ENCODE data around the gene FARP1. TPM values are rescaled to one million over a fixed set of nuclear protein-coding genes. Genes with fewer than 3 reads are reported as not detected.

FARP1 gene
- polyA plus RNA-seq, 10 donors, result 67.7 to 94.0 (median 73.8) TPM

DNA sequence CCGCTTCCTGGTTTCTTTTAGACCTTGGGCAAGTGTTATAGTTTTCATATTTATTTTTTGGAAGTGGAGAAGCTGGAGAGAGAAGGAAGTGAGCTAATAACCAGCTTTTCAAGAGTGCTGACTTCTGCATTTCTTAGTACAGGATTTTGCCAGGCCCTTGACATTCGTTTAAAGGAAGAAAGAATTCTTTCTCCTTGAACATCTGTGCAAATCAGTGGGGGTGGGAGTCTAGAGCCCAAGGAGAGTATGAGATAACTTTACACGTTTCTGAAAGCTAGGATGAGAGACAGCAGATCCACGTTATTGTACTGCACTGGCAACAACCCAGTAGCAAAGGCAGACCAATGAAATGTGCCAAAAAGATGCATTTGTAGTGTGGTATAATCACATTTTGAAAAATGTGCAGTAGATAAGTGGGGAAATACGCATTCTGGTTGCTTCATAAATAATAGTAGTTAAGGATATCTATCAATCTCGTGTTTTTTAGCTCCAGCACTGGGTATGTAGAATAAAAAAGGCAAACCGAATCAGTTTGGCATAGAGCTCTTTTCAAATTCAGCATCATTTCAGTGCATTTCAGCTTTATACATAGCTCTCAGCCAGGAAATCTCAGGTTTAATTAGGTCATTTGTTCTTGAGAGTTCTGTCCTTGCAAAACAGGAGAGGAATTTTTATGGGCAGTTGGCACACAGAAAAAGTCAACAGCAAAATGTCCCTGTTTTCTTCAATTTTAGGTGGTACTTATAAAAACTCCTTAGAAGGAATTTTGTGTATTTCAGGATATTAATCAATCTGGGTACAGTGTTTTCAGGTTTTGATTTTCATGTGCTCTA is 29.9 kb downstream of the FARP1 start:
- DNase-seq, result peak in 1 of 3 donors; percentile 69

DNA sequence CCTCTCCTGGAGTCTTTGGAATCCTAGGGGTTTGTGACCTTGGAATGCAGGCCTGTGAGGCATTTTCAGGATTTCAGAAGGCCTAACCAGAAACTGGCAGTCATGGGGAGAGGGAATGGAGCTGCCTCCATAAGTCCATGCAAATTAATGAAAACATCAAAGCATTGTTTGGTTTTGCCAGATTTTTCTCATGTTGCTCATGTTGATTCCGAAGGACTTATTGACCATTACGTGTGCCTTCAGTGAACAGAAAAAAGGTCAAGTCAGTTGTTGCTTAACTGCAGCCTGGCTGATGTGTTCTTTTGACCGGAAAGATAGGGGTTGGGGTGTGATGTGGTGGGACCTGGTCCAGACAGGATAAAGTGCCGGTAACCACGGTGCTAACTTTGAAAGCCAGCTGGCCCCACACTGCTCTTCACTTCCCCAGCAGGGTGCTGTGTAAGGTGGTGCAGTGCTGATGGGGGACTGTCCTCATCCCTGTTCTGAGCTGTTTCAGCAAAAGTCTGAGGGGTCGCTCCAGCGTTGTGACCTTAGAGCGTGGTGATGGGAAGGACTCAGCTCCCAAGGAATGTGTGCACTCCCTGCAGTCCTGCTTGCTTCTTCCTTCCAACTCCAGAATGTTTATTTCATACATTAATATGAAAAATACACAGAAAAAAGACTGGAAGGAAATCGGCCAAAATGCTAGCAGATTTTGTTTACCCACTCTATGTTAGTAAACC is 30.7 kb downstream of the FARP1 start:
- peak in 2 of 3 donors; percentile 61 to 67 for DNase-seq

DNA sequence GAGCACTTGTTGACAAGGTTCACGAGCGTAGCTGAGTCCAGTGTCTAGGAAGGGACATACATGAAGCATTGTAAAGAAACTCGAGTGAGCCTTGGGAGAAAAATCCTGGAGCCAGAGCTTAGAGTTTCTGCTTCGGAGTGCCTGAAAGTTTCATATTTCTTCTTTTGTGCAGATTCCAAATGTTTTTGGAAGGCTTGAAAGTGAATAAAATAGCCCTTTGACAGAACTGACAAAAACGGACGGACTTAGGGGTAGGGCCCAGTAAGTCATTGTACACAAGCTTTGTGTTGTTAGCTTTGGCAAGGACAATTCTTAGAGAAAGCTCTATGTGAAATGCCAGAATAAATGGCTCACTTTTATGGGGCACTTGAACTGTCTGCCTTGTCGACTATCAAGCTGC is 31.4 kb downstream of the FARP1 start:
- no peak for DNase-seq

DNA sequence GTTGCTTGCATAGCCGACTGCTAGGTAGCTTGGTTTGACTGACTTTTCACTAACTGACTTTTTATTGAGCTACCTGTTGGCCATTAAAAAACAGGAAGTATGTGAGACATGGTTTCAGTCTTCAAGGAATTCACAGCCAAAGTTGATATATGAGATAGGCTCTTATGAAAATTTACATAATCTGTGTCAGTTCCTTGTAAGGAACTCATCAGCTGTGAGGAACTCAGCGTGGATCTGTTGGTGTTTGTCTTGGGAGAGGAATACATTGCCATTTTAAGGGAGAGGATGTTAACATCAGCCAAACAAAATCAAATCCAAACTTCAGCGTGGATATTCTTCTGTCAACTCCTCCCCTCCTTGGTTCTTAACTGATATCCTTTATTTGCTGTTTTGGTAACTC is 32.1 kb downstream of the FARP1 start:
- DNase-seq, result no peak

DNA sequence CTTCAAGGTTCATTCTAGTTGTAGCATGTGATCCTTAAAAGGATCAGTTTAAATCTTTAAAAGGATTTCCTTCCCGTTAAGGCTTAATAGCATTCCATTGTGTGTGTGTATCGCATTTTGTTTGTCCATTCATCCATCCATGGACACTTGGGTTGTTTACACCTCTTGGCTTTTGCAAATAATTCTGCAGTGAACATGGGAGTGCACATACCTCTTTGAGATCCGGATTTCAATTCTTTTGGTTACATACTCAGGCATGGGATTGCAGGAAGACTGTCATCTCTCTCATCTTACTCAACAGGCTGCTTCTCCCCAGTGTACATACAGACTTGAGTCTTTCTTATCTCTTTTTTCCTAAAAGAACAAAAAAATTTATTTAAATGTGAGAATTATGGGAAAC is 32.9 kb downstream of the FARP1 start:
- DNase-seq, result no peak

DNA sequence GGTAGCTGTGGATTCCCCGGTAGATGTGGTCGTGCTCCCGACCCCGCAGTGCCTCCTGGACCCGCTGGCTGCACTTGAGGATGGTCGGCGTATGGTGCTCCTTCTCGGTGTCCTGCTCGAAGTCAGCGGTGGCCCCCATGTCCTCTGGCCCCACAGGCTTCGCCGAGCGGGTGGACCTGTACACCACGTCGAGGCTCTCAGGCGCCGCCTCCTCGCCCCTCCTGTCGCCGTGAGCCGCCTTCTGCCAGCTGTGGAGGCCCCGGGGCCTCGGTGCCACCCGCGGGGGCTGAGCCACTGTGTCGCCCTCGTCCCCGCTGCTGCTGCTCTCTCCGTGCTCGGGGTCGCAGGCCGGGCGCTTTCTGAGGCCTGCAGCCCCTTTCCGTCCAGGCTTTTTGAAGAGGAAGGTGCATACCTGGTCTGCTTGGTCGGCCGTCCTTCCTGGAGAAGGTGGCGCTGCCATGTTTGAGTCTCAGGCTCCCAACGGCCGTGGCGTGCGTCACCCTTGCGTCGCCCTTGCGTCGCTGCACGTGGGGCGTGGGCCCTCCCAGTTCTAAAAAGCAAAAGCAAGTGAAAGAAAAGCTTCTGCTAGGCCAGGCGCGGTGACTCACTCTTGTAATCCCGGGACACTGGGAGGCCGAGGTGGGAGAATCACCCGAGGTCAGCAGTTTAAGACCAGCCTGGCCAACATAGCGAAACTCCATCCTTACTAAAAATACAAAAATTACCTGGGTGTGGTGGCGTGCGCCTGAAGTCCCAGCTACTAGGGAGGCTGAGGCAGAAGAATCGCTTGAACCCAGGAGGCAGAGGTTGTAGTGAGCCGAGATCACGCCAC is 34.1 kb downstream of the FARP1 start, which contains the start of gene RNF113B:
Gene RNF113B (minus strand): TSS at position 493 of the 832 bp plus-strand sequence. CDS start 33 bp downstream, at position 460.
- DNase-seq, result no peak

DNA sequence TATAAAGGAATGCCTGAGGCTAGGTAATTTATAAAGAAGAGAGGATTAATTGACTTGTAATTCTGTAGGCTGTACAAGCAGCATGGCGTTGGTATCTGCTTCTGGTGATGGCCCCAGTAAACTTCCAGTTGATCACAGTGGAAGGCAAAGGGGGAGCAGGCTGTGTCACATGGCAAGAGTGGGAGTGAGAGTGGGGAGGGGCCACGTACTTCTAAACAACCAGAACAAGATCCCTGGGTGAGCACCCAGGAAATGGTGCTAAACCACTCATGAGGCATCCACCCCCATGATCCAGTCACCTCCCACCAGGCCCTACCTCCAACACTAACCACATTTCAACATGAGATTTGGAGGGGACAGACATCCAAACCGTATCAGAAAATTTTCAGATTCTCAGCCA is 37.2 kb downstream of the FARP1 start:
- DNase-seq, result no peak

DNA sequence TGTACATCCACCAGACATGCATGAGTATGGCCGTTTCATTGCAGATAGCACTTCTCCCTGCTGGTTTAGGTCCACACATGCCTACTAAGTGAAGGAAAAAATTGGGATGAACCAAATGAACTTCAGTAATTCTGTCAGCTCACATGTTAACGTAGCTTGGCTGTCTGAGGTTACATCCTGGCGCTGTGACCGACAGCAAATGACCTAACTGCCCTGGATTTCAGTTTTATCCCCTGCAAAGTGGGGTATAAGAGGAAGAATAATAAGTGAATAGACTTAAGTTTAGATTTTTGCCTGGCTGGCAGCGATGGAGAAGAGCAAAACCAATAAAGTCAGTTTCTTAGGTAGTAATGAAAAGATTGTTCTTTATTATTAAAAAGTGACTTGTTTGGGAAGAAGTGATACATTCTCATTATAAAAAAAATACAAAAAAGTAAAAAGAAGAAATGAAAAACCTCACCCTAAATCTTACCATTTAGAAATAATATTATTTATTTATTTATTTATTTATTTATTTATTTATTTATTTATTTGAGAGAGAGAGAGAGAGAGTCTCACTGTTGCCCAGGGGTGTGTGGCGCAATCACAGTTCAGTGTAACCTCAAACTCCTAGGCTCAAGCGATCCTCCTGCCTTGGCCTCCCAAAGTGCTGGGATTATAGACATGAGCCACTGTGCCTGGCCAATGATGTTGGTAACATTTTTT is 38.4 kb downstream of the FARP1 start:
- no peak for DNase-seq

DNA sequence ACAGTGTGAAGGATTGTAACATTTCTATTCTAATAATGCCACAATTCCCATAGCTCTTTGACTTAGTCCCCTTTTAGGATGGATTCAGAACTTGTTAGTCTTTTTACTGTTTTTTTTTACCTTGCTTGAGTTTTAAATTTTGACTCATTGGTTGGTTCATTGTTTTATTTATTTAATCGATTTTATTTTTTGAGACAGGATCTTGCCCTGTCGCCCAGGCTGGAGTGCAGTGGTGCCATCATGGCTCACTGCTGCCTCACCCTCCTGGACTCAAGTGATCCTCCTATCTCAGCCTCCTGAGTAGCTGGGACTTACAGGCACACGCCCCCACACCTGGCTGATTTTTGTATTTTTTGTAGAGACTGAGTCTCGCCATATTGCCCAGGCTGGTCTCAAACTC is 39.3 kb downstream of the FARP1 start:
- no peak for DNase-seq

DNA sequence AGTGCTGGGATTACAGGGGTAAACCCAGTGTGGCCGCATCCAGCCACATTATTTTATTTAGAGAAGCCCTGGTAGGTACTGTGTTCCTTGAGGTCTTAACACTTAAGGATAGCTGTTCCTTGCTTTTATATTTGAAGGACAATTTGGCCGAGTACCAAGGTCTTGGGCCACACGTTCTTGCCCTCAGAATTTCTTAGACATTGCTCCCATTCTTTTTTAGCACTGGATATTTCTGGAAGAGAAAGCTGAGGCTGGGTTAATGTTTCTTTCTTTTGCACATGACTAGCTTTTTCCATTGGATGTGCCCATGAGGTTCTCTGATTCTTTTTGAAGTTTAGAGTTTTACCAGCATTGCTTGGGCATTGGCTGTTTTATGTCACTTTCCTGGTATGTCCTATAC is 39.7 kb downstream of the FARP1 start:
- no peak for DNase-seq

DNA sequence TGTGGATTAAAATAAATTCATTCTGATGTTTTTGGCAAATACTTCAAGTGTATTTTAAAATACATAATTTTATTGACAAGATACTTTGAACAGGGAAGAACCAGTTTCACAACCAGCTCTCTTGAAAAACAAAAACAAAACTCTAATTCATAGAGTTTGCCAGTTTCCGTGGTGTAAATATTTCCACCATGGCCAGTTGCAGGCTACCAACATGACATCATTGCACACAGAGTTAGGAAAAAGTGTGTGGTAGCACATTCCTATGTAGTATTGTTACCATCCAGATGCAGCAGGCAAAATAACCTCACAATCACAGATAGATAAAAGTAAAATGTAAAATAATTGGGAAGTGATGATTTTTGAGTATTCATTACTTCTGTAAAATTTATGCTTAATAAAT is 41.9 kb downstream of the FARP1 start:
- DNase-seq, result no peak

DNA sequence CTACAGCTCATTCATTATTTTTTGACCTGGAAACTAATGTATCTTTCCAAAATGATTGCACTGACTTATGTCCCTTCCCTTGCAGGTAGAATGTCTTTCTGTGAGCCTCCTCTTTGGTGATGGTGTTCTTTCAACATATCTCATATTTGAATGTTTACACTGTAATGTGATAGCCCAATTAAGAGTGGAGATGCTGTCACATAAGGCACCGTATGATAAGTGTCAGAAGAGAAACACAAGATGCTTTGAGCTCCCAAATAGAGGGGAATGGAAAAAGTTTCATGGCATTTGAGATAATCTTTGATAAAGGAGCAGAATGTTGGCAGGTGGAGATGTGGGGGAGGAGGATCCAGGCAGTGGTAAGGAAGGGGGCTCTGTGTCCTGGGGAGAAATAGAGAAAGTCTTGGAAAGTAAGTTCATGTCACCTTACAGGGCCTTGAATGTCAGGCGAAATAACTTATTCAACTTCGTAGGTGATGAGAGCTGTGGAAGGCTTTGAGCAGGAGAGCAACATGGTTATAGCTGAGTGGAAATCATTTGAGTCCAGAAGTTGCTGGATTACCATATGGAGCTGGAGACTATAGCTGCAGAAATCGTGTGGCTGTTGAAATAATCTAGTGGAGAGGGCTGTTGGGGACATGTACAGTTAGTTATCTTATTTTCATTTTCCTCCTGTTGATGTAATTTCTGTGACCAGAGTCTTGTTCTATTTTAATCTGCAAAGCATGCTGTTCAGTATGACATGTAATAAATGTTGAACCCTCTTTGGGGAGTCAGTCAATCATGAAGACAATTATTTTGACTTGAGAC is 44.5 kb downstream of the FARP1 start:
- no peak for DNase-seq

DNA sequence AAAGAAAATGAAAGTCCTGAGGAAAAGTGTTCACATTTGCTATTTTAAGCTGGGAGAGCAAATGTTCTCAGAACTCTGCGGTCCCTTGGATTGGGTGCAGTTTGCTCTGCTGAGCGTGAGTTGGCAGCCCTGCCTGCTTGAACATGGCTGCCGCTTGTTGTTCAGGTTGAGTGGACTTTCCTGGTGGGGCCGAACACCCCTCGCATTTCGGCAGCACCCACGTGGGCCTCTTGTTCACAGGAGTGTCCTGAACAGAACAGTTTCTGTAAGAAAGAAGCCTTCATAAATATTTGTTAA is 45.0 kb downstream of the FARP1 start:
- DNase-seq, result no peak

DNA sequence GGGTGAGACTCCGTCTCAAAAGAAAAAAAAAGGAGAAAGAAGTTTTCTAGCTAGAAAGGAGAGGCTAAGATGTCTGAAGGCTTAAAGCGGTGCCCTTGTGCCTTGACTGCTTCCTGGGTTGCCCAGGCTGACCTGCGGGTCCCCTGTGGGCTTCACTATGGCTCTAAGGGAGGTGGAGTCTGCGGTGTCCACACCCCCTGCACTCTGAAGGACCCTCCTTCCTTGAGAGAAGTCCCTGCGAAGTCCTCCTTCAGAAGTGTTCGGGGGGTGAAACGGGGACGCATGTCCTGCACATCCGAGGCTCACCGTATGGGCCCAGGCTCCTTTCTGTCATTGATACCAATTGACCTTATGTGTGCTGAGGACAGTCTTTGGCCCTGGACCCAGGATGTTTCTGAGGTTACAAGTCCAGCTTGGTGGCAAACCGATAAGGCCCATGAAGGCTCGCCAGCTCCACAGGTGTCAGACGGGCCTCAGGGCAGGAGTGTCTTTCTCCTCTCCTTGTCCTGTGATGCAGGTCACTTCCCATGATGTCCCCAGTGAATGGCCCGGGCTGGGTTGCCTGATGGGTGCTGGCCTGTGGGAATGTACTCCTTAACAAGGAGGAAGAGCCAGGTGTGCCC is 45.8 kb downstream of the FARP1 start:
- DNase-seq, result no peak

DNA sequence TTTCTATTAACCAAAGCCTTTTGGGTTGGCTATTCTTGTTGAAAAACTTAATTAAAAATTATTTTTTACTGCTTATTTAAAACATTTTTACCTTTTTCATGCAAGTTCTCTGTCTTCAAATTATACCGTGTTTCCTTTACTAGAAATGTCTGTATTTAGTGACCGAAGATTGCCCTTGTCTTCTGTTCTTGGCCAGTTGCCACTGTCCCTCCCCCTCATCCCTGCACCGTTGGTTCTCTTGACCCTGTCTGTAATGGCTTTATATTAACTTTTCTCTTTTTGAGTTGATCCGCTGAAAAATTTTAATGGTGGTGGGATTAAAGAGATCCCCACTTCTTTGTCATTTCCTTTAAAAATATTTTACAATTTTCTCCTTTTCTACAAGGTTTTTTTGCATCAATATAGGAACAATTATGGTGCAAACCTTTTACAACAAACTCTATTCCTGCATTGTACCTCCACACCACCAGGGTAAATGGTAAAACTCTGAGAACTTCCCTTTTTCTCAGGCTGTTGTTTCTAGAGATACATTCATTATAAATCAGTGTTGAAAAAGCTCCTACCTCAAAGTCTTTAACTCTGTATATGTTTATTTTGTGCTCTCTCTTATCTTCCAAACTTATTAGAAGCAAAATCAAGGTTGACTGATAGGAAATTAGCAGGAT is 47.1 kb downstream of the FARP1 start:
- DNase-seq, result peak in 1 of 3 donors; percentile 55

DNA sequence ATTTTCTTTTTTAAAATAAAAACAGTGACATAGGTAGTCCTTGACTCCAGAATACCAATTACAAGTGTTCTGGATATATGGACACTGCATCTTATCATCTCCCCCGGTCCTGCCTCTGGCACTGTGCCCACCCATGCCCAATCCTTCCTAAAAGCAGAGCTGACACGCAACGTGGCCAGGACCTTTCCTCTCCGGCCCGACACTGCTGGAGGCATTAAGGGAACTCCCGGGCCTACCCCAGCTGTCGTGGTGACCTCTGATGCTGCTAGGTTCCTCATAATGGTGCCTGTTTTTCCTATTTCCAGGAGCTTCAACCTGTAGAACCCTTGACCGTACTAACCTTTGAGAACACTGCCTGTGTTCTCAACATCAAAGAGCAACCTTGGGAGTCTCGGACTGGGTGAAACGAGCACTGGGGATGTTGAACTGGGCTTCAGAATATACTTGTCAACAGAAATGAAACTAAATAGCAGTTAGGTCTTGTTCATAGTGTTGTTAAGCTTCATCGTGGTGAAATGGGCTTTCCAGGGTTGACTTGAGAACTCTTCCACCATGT is 48.1 kb downstream of the FARP1 start:
- no peak for DNase-seq

DNA sequence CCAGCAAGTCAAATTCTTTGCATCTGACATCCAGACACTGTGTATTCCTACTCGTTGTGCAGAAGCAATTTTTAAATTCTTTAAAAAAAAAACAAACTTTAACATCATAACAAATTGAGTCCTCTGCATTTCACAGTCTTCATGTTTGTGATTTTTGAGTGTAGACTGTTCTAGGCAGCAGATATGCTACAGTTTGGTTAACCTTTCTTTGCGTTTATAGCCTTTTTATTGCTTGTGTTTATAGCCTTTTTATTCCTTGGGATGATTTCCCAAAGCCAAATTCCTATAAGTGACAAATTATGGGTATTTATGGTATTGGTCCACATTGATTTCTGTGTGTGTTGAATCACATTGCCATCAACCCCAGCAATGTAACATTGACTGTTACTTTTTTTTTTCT is 49.1 kb downstream of the FARP1 start:
- DNase-seq, result no peak

DNA sequence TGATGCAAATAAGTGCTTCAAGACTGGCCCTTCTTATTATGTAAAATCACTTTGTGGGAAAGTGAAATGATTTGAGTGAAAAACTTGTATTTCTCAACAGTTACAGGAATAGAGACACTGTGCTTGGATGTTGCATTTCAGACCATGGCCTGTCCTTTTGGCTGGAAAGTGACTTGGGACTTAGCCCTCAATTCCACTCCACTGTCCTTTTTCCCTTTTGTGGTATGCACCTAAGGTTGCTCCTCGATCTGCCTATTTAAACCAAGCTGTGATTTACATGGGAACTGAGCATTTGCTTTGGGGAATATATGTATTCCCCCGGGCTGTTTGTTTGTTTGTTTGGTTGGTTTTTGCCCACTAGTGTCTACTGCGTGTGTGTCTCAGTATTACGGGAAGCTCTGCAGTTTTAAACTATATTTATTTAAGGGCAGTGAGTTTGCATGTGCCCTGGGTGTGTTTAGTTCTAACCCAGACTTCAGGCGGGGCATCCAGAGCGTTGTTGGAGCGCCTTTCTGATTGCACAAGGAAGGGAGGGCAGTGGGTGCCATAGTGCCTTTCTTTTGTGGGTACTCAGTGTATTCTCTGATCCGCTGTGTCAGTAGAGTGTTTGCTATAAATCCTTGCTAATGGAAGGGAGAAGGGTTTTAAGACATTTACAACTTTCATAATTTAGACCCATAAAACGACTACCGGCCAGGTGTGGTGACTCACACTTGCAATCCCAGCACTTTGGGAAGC is 52.3 kb downstream of the FARP1 start:
- DNase-seq, result no peak

DNA sequence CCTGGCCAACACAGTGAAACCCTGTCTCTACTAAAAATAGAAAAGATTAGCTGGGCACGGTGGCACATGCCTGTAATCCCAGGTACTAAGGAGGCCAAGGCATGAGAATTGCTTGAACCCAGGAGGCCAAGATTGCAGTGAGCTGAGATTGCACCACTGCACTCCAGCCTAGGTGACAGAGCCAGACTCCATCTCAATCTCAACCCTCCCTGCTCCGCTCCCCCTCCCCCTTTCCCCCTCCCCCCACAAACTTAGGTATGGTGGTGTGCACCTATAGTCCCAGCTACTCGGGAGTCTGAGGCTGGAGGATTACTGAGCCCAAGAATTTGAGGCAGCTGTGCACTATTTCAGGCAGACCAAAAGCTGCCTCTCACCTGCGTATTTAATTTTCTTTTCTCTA is 55.8 kb downstream of the FARP1 start:
- no peak for DNase-seq
